ENCODE measurements around the gene MYH4.

DNA sequence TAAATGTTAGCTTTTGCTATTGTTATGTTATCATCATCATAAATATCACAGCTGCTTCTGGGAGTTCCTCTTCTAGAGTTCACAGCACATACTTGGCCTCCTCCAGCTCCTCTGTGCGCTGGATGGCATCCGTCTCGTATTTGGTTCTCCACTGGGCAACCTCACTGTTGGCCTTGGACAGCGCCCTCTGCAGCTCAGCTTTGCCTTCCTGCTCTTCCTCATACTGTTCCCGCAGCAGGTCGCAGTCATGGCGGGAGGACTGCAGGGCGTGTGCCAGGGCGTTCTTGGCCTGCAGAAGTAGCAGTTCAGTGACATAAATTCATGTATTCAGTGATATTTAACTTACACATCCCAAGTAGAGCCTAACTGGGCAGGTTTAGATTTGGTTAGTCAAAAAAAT is 71.0 kb downstream of the MYH4 start:
- no peak for TF ChIP-seq CTCF (IDR thresholded peaks at IDR 0.05)
- no peak for TF ChIP-seq EZH2 (IDR thresholded peaks at IDR 0.05; ENCODE audit: borderline replicate concordance, insufficient read depth, low read depth, low read length, poor library complexity, severe bottlenecking)
